Activated B cell treated with CpG ODN at 0.5 μM for 24 hours (primary cell): ENCODE results near the gene CRYL1. TPM values are rescaled to one million over a fixed set of nuclear protein-coding genes. Genes with fewer than 3 reads are reported as not detected.

Experiments
- ATAC-seq: fragments of 200-7000 bp; cut with Tn5 transposase; one replicate; pipeline ENCODE4 v1.10.0; 2021; ENCODE audit warnings: low read depth, mild to moderate bottlenecking, moderate library complexity
- CTCF ChIA-PET: fragments of 350-600 bp; sonication (Branson Sonifier 250); formaldehyde crosslinking; loops from one replicate; lab custom pipeline; 2021; ENCODE audit warnings: antibody characterized with exemption; lab: Charles Lee
- POLR2A ChIA-PET: fragments of 350-600 bp; sonication (Branson Sonifier 250); formaldehyde crosslinking; loops from one replicate; lab custom pipeline; 2021; ENCODE audit warnings: antibody characterized with exemption; lab: Charles Lee
- DNase-seq: peaks from one replicate; pipeline ENCODE4 v3.0.0; 2022
- H3K27ac Mint-ChIP-seq: one replicate; pipeline ENCODE4 v1.8.0; 2020; ENCODE audit warnings: mixed read lengths
- H3K27me3 Mint-ChIP-seq: one replicate; pipeline ENCODE4 v1.8.0; 2021; ENCODE audit warnings: mixed read lengths
- H3K36me3 Mint-ChIP-seq: one replicate; pipeline ENCODE4 v1.8.0; 2021; ENCODE audit warnings: low read depth, mixed read lengths
- H3K4me1 Mint-ChIP-seq: one replicate; pipeline ENCODE4 v1.8.0; 2021; ENCODE audit warnings: mixed read lengths
- H3K4me3 Mint-ChIP-seq: one replicate; pipeline ENCODE4 v1.8.0; 2020; ENCODE audit warnings: mild to moderate bottlenecking, mixed read lengths
- H3K9me3 Mint-ChIP-seq: one replicate; pipeline ENCODE4 v1.8.0; 2020; ENCODE audit warnings: mixed read lengths
- CTCF ChIP-seq: fragments of 200-600 bp; IDR thresholded peaks from one replicate; pipeline ENCODE4 v1.8.0; 2022; ENCODE audit warnings: antibody characterized with exemption, mild to moderate bottlenecking
- intact Hi-C: fragments of 100-400 bp; cut with micrococcal nuclease; formaldehyde crosslinking; loops from one replicate; pipeline ENCODE4 v1.15.1; 2024
- total RNA-seq: library from RNA; stranded (reverse); gene quantifications from 2 replicates; pipeline ENCODE4 v1.2.3, GENCODE V29; 2022

Gene CRYL1
- total RNA-seq, 1 donor from 2014 or later, result 9.6 TPM

- ChIA-PET CTCF (interaction anchor here (1.1 kb wide), 1 partner anchor 200 kb away, joined by 3 read pairs; no protein-coding TSS in a partner anchor), POLR2A (no interaction called here)
- Mint-ChIP-seq H3K9me3 (no peaks in the 10 kb centered on the region), H3K27me3 (no peaks in the 10 kb centered on the region), H3K27ac (no peak overlapping the region), H3K4me3 (no peak overlapping the region), H3K36me3 (peaks cover 15% of the 10 kb centered on the region), H3K4me1 (no peaks in the 10 kb centered on the region)
- ATAC-seq (no peak), DNase-seq (no peak)
- no peak for TF ChIP-seq CTCF
- intact Hi-C loops, result no loop called here
These were observed 13.5 kb downstream of the CRYL1 start for GRCh38 chr13:20512042-20512683.

- ChIA-PET POLR2A (no interaction called here), CTCF (no interaction called here)
- TF ChIP-seq CTCF, result no peak
- Mint-ChIP-seq H3K36me3 (peaks cover 6% of the 10 kb centered on the region), H3K9me3 (no peaks in the 10 kb centered on the region), H3K27me3 (no peaks in the 10 kb centered on the region), H3K4me1 (no peaks in the 10 kb centered on the region), H3K4me3 (no peak overlapping the region), H3K27ac (no peak overlapping the region)
- DNase-seq (no peak), ATAC-seq (no peak)
- intact Hi-C loops, result no loop called here
These were observed 19.0 kb downstream of the CRYL1 start for GRCh38 chr13:20506696-20507095.

GRCh38 chr13:20505405-20506366, 20.0 kb downstream of the CRYL1 start:
- CTCF ChIA-PET, result interaction anchor here (0.6 kb wide), 1 partner anchor 323 kb away, joined by 3 read pairs; no protein-coding TSS in a partner anchor
- intact Hi-C loops, result no loop called here
- TF ChIP-seq CTCF, result no peak
- Mint-ChIP-seq H3K4me1 (no peaks in the 10 kb centered on the region), H3K4me3 (no peak overlapping the region), H3K36me3 (peaks cover 4% of the 10 kb centered on the region), H3K9me3 (peaks cover 2% of the 10 kb centered on the region), H3K27me3 (no peaks in the 10 kb centered on the region), H3K27ac (no peak overlapping the region)
- DNase-seq, result no peak
- POLR2A ChIA-PET, result interaction anchor here (0.5 kb wide), 1 partner anchor 282 kb away, joined by 6 read pairs; no protein-coding TSS in a partner anchor
- ATAC-seq, result no peak

- Mint-ChIP-seq H3K36me3 (peaks cover 7% of the 10 kb centered on the region), H3K4me1 (no peaks in the 10 kb centered on the region), H3K4me3 (no peak overlapping the region), H3K9me3 (peaks cover 6% of the 10 kb centered on the region), H3K27ac (no peak overlapping the region), H3K27me3 (no peaks in the 10 kb centered on the region)
- no peak for TF ChIP-seq CTCF
- DNase-seq (no peak), ATAC-seq (no peak)
- ChIA-PET CTCF (no interaction called here), POLR2A (no interaction called here)
- intact Hi-C loops, result no loop called here
These were observed 22.3 kb downstream of the CRYL1 start for GRCh38 chr13:20503088-20504083.
